Transverse colon (tissue), 4 donors: ENCODE results near the gene SYNDIG1L.

Source experiments
- CTCF ChIP-seq, 5 experiments: fragments of 200-600 bp in 3 of 5; fragments of 450-650 bp in 2 of 5; sonication (generic) in 3 of 5; IDR thresholded peaks; 1 replicate in 2 of 5; 2 replicates in 3 of 5; pipeline ENCODE4 v1.5.1; 2016 to 2017; ENCODE audit warnings: antibody characterized with exemption in 5 of 5, inconsistent platforms in 3 of 5, mild to moderate bottlenecking in 2 of 5, moderate library complexity in 1 of 5
- EP300 ChIP-seq: sonication (generic); formaldehyde crosslinking; IDR thresholded peaks from one replicate; pipeline ENCODE4 v1.6.1; 2017; ENCODE audit warnings: antibody characterized with exemption, low read depth
- POLR2A ChIP-seq: fragments of 450-650 bp; IDR thresholded peaks from one replicate; pipeline ENCODE4 v1.6.1; 2016; ENCODE audit warnings: antibody characterized with exemption, mild to moderate bottlenecking, moderate library complexity
- POLR2AphosphoS5 ChIP-seq, 3 donors: sonication (generic); formaldehyde crosslinking; IDR thresholded peaks; one replicate each; pipeline ENCODE4 v1.6.1; 2016; ENCODE audit warnings: antibody characterized with exemption in 3 of 3

GRCh38 chr14:74464785-74465184, 38.8 kb upstream of the SYNDIG1L start:
- TF ChIP-seq POLR2A: no peak
- TF ChIP-seq CTCF (IDR thresholded peaks at IDR 0.05): no peak
- TF ChIP-seq EP300: no peak
- no peak for TF ChIP-seq POLR2AphosphoS5 (IDR thresholded peaks at IDR 0.05)
